Measurements from ENCODE around the gene SLC4A1AP.

The SLC4A1AP gene

DNA sequence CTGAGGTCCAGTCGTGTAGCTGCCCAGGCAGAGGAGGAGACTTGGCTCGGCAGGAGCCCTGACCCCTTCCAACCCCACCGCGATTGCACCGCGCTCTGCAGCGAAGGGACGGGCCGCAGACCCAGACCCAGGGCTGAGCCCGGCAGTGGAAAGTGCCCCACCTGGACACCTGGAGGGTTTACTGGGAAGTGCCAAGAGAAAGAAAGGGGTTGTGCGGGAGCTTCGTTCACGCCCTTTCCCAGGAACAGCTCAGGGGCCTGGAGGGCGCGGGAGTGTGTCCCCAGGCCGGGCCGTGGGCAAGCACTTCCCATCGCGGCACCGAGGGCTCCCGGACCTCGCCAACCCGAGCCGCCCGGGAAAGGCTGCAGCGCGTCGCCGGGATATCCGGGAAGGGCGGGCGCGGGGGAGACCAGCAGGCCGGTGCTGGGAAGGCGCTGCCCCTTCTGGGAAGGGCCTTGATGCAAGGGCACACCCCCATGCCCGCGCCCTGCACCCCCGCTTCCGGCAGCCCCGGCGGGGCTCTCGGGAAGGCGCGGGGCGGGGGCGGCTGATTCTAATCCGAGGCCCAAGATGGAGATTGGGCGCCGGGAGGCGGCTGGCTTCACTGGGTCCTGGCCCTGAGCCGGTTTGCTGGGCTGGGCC is 71.7 kb downstream of the SLC4A1AP start:
- in situ Hi-C loops (cut with MboI; ENCODE audit: low pct_unique_long_range_greater_than_20kb, low sequenced_read_pairs, unreplicated experiment): no loop called here
- no peak for DNase-seq (ENCODE audit: low spot score)
- TF ChIP-seq, protein P1, sequence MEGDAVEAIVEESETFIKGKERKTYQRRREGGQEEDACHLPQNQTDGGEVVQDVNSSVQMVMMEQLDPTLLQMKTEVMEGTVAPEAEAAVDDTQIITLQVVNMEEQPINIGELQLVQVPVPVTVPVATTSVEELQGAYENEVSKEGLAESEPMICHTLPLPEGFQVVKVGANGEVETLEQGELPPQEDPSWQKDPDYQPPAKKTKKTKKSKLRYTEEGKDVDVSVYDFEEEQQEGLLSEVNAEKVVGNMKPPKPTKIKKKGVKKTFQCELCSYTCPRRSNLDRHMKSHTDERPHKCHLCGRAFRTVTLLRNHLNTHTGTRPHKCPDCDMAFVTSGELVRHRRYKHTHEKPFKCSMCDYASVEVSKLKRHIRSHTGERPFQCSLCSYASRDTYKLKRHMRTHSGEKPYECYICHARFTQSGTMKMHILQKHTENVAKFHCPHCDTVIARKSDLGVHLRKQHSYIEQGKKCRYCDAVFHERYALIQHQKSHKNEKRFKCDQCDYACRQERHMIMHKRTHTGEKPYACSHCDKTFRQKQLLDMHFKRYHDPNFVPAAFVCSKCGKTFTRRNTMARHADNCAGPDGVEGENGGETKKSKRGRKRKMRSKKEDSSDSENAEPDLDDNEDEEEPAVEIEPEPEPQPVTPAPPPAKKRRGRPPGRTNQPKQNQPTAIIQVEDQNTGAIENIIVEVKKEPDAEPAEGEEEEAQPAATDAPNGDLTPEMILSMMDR (IDR thresholded peaks at IDR 0.05; ENCODE audit: extremely low read depth, insufficient read depth, missing control alignments): no peak

DNA sequence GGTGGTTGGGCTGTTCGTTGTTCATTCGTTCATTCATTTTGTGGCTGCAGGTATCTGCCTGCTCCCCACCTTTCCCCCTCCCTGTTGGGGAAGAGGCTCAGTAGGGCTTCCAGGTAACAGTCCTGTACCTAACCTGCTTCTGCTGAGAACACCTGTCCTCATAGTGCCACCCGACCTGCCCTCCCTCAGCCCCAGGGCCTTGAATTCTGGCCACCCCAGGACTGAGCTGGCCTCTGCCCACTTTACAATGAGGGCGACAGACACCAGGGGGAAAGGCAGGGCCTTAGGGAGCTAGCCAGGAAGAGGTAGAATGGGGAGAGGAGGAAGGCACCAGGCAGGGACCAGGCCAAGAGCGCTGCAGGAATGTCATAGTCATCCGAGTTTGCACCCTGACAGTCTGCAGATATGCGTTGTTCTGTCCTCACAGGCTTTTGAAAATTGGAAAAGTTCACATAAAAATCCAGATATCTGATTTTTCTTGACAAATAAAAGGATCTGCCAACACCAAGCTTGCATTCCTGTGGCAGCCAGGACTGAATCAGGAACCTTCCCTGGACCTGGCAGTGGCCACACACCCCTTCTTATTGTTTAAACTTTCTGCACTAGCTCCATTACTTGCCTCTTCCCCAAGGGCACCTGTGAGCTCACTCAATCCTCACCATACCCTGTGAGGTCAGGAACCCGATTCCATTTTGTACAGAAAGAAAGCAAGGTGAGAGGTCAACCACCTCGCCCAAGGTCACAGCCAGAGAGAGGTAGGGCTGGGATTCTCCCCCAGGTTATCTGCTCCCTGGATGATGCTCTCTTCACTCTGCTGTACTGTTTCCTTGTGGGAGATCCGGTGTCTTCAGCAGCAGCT is 72.6 kb downstream of the SLC4A1AP start:
- TF ChIP-seq, protein P1 (IDR thresholded peaks at IDR 0.05; ENCODE audit: extremely low read depth, insufficient read depth, missing control alignments): no peak
- in situ Hi-C loops (cut with MboI; ENCODE audit: low pct_unique_long_range_greater_than_20kb, low sequenced_read_pairs, unreplicated experiment): no loop called here

DNA sequence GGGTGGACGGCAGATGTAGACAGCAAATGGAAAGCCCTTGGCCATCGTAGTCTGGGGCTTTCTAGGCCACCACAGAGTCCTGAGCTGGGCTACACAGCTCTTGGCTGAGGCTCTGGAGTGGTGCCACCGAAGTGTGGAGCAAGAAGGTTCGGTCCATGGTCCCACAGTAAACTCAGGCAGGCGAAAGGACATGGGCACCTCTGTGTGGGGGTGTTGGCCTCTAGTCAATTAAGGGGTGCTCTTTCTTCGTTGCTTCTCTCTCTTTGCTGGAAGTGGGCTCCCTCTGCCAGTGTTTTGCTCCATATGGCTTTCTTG is 73.2 kb downstream of the SLC4A1AP start:
- DNase-seq (ENCODE audit: low spot score): no peak
- TF ChIP-seq, protein P1 (IDR thresholded peaks at IDR 0.05; ENCODE audit: extremely low read depth, insufficient read depth, missing control alignments): no peak
- in situ Hi-C loops (cut with MboI; ENCODE audit: low pct_unique_long_range_greater_than_20kb, low sequenced_read_pairs, unreplicated experiment): no loop called here

More for the DNA sequence above, 72.6 kb downstream of the SLC4A1AP start:
- DNase-seq (ENCODE audit: low spot score): no peak

DNA sequence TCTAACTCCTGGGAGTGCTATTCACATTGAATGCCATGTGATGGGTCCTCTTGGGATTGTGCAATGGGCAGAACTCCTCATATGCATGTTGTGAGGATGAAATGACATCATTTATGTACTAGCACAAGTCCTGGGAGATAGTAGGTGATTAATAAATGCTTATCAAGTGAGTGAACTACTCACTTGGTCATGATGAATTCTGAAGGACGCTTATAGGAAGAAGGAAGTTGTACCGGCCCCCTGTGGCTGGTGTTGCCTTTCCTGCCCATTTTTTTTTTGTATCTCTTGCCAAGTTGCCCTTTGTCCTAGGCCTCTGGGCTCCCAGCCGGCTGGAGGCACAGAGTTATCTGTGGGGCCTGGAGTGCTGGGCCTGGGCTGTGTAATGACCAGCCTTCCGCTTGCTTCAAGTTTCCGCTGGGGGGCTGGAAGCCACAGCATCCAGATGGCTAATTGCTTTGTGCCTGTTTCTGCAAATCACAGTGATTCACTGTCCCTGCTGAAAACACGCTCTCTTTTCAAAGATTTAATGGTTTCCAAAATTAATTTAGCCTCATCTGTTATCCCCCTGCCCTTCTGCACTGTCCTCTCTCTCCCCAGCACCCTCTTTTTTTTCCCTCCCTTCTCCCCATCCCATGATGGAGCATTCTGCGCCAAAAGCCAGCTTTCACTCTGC is 74.1 kb downstream of the SLC4A1AP start:
- no peak for DNase-seq (ENCODE audit: low spot score)
- TF ChIP-seq, protein P1 (IDR thresholded peaks at IDR 0.05; ENCODE audit: extremely low read depth, insufficient read depth, missing control alignments): no peak
- in situ Hi-C loops (cut with MboI; ENCODE audit: low pct_unique_long_range_greater_than_20kb, low sequenced_read_pairs, unreplicated experiment): no loop called here

DNA sequence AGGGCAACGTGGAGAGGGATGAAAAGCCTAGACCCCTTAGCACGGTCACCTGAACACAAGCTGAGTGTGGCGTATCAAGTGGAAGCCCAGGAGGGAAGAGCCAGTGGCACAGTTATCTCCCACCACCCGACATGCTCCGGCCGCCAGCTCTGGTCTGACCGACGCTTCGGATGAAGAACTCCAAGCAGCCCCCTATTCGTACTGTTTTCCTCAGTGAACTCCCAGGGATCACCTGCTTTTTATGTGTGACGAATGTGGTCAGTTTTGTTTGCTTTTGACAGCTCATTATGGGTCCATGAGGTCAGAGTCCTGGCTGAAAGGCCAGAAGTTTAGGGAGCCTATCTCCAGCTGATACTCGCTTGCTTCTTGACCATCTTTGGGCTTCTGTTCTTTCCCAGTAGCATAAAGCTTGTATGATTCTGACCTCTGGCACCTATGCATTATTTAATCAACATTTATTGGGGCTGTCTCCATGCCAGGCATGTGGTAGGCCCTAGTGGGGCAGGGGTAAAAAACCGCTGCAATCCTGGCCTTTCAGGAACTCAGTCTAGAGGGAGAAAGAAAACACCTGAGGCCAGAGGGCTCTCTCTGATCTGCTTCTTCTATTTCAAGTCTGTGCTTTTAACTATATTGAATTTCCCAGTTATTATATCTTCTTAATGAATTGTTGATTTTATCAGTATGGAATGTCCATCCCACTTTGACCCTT is 74.8 kb downstream of the SLC4A1AP start:
- in situ Hi-C loops (cut with MboI; ENCODE audit: low pct_unique_long_range_greater_than_20kb, low sequenced_read_pairs, unreplicated experiment): no loop called here
- DNase-seq (ENCODE audit: low spot score): no peak
- TF ChIP-seq, protein P1 (IDR thresholded peaks at IDR 0.05; ENCODE audit: extremely low read depth, insufficient read depth, missing control alignments): no peak

DNA sequence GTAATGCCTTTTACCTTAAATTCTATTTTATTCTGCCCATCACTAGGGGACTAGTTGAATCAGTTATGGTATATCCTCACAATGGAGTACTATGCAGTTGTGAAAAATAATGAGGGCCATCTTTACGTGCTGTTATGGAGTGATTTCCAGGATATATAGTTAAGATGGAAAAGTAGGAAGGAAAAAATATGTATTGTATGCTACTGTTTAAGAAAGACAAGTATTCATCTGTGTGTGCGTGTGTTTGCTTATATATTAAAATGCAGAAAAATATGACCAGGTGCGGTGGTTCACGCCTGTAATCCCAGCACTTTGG is 75.3 kb downstream of the SLC4A1AP start:
- DNase-seq (ENCODE audit: low spot score): no peak
- TF ChIP-seq, protein P1 (IDR thresholded peaks at IDR 0.05; ENCODE audit: extremely low read depth, insufficient read depth, missing control alignments): no peak
- in situ Hi-C loops (cut with MboI; ENCODE audit: low pct_unique_long_range_greater_than_20kb, low sequenced_read_pairs, unreplicated experiment): no loop called here
